Activated CD4-positive, alpha-beta T cell treated with anti-CD3 and anti-CD28 coated beads for 36 hours (primary cell): Measurements from ENCODE around the gene DIP2A. TPM values are rescaled to one million over a fixed set of nuclear protein-coding genes. Genes with fewer than 3 reads are reported as not detected.
"Not testable (repeated sequence)": the region's sequence is repeated elsewhere in the genome, so short reads cannot be mapped to it uniquely, and the experiment has no call there.

Experiments
- ATAC-seq: fragments of 200-7000 bp; cut with Tn5 transposase; one replicate; pipeline ENCODE4 v1.10.0; 2021; ENCODE audit warnings: mild to moderate bottlenecking, moderate library complexity
- CTCF ChIA-PET: fragments of 350-600 bp; sonication (Branson Sonifier 250); formaldehyde crosslinking; loops from one replicate; lab custom pipeline; 2021; ENCODE audit warnings: antibody characterized with exemption; lab: Charles Lee
- POLR2A ChIA-PET: fragments of 350-600 bp; sonication (Branson Sonifier 250); formaldehyde crosslinking; loops from one replicate; lab custom pipeline; 2021; ENCODE audit warnings: antibody characterized with exemption, inconsistent platforms; lab: Charles Lee
- DNase-seq: peaks from one replicate; pipeline ENCODE4 v3.0.0-alpha.2; 2020
- H3K27ac Mint-ChIP-seq: one replicate; pipeline ENCODE4 v1.8.0; 2021; ENCODE audit warnings: mixed read lengths
- H3K27me3 Mint-ChIP-seq: one replicate; pipeline ENCODE4 v1.8.0; 2021; ENCODE audit warnings: mixed read lengths
- H3K36me3 Mint-ChIP-seq: one replicate; pipeline ENCODE4 v1.8.0; 2021; ENCODE audit warnings: low read depth, mixed read lengths
- H3K4me1 Mint-ChIP-seq: one replicate; pipeline ENCODE4 v1.8.0; 2021; ENCODE audit warnings: mixed read lengths
- H3K4me3 Mint-ChIP-seq: one replicate; pipeline ENCODE4 v1.8.0; 2021; ENCODE audit warnings: mild to moderate bottlenecking, moderate library complexity, mixed read lengths
- H3K9me3 Mint-ChIP-seq: one replicate; pipeline ENCODE4 v1.8.0; 2021; ENCODE audit warnings: low read depth, mixed read lengths
- intact Hi-C, 2 experiments: fragments of 100-400 bp; cut with DNase I in 1 of 2; cut with micrococcal nuclease in 1 of 2; formaldehyde crosslinking; loops; one replicate each; pipeline versions ENCODE4 v1.14.2 to v1.15.1; 2022 to 2024; cut with DNase I, micrococcal nuclease
- total RNA-seq, 2 experiments: library from RNA; stranded (reverse); gene quantifications; one replicate each; pipeline ENCODE4 v1.2.3, GENCODE V29; 2021

The DIP2A gene
- total RNA-seq, 2 experiments from 2014 or later: 25.2 to 27.7 TPM

- Mint-ChIP-seq H3K9me3 (peaks cover 3% of the 10 kb centered on the region), H3K36me3 (peaks cover 64% of the 10 kb centered on the region), H3K27me3 (no peaks in the 10 kb centered on the region), H3K4me1 (peaks cover 21% of the 10 kb centered on the region), H3K27ac (no peak overlapping the region), H3K4me3 (no peak overlapping the region)
- intact Hi-C loops: no loop called here
- CTCF ChIA-PET: interaction anchor here (0.9 kb wide), 1 partner anchor 10 kb away, joined by 4 read pairs; no protein-coding TSS in a partner anchor
- DNase-seq: no peak
- POLR2A ChIA-PET: no interaction called here
- no peak for ATAC-seq
Observed at GRCh38 chr21:46570119-46570518, 111.4 kb downstream of the DIP2A start.

GRCh38 chr21:46570631-46571030 lies 111.9 kb downstream of the DIP2A start:
- H3K36me3 Mint-ChIP-seq: peaks cover 60% of the 10 kb centered on the region
- H3K27ac Mint-ChIP-seq: no peak overlapping the region
- no peak for DNase-seq
- intact Hi-C loops: no loop called here
- POLR2A ChIA-PET: no interaction called here
- peaks cover 3% of the 10 kb centered on the region for H3K9me3 Mint-ChIP-seq
- CTCF ChIA-PET: interaction anchor here (0.9 kb wide), 1 partner anchor 10 kb away, joined by 4 read pairs; no protein-coding TSS in a partner anchor
- peaks cover 26% of the 10 kb centered on the region for H3K4me1 Mint-ChIP-seq
- H3K27me3 Mint-ChIP-seq: no peaks in the 10 kb centered on the region
- H3K4me3 Mint-ChIP-seq: no peak overlapping the region
- ATAC-seq: no peak

- CTCF ChIA-PET: interaction anchor here (1.0 kb wide), 1 partner anchor 11 kb away, joined by 4 read pairs; no protein-coding TSS in a partner anchor
- Mint-ChIP-seq H3K36me3 (peaks cover 45% of the 10 kb centered on the region), H3K9me3 (peaks cover 3% of the 10 kb centered on the region)
Observed at GRCh38 chr21:46572850-46573249, 114.2 kb downstream of the DIP2A start.

GRCh38 chr21:46577786-46578185 lies 119.1 kb downstream of the DIP2A start:
- ATAC-seq, H3K27me3 Mint-ChIP-seq, H3K27ac Mint-ChIP-seq, H3K4me3 Mint-ChIP-seq, DNase-seq, POLR2A ChIA-PET, intact Hi-C loops: not testable (repeated sequence)
- H3K4me1 Mint-ChIP-seq: peaks cover 14% of the 10 kb centered on the region
- H3K9me3 Mint-ChIP-seq: peaks cover 23% of the 10 kb centered on the region
- H3K36me3 Mint-ChIP-seq: peaks cover 31% of the 10 kb centered on the region
- CTCF ChIA-PET: interaction anchor here (1.3 kb wide), 1 partner anchor 46 kb away, joined by 3 read pairs; no protein-coding TSS in a partner anchor

More at GRCh38 chr21:46572850-46573249, 114.2 kb downstream of the DIP2A start:
- H3K27me3 Mint-ChIP-seq: no peaks in the 10 kb centered on the region
- H3K27ac Mint-ChIP-seq: no peak overlapping the region
- DNase-seq: no peak
- H3K4me3 Mint-ChIP-seq: no peak overlapping the region
- no peak for ATAC-seq
- intact Hi-C loops: no loop called here
- peaks cover 18% of the 10 kb centered on the region for H3K4me1 Mint-ChIP-seq
- POLR2A ChIA-PET: no interaction called here

GRCh38 chr21:46579394-46579793 lies 120.7 kb downstream of the DIP2A start:
- CTCF ChIA-PET: interaction anchor here (0.6 to 1.4 kb wide), 3 partner anchors 9 to 931 kb away, joined by 3 read pairs; no protein-coding TSS in a partner anchor

GRCh38 chr21:46581780-46582307 lies 123.2 kb downstream of the DIP2A start:
- H3K9me3 Mint-ChIP-seq: peaks cover 33% of the 10 kb centered on the region
- ATAC-seq (no peak), DNase-seq (no peak)
- H3K27me3 Mint-ChIP-seq: no peaks in the 10 kb centered on the region
- CTCF ChIA-PET: interaction anchor here (0.8 to 1.0 kb wide), 2 partner anchors 10 to 40 kb away, joined by 3 read pairs; no protein-coding TSS in a partner anchor
- H3K36me3 Mint-ChIP-seq: peaks cover 27% of the 10 kb centered on the region
- POLR2A ChIA-PET: interaction anchor here (0.6 kb wide), 1 partner anchor 83 kb away, joined by 3 read pairs; no protein-coding TSS in a partner anchor
- H3K4me3 Mint-ChIP-seq: no peak overlapping the region
- no peaks in the 10 kb centered on the region for H3K4me1 Mint-ChIP-seq
- no peak overlapping the region for H3K27ac Mint-ChIP-seq
- intact Hi-C loops: no loop called here

More at GRCh38 chr21:46579394-46579793, 120.7 kb downstream of the DIP2A start:
- Mint-ChIP-seq H3K4me1 (peaks cover 13% of the 10 kb centered on the region), H3K36me3 (peaks cover 26% of the 10 kb centered on the region), H3K9me3 (peaks cover 23% of the 10 kb centered on the region)
- H3K27me3 Mint-ChIP-seq, intact Hi-C loops, H3K4me3 Mint-ChIP-seq, POLR2A ChIA-PET, H3K27ac Mint-ChIP-seq, ATAC-seq, DNase-seq: not testable (repeated sequence)

- intact Hi-C loops: no loop called here
- no peak for ATAC-seq
- Mint-ChIP-seq H3K27me3 (no peaks in the 10 kb centered on the region), H3K9me3 (peaks cover 34% of the 10 kb centered on the region), H3K36me3 (peaks cover 14% of the 10 kb centered on the region), H3K27ac (no peak overlapping the region), H3K4me3 (no peak overlapping the region), H3K4me1 (peaks cover 10% of the 10 kb centered on the region)
- DNase-seq: no peak
- CTCF ChIA-PET: interaction anchor here (0.9 to 1.3 kb wide), 2 partner anchors 14 to 29 kb away, joined by 3 to 4 read pairs; no protein-coding TSS in a partner anchor
- POLR2A ChIA-PET: interaction anchor here (0.6 kb wide), 1 partner anchor 15 kb away, joined by 4 read pairs; no protein-coding TSS in a partner anchor
Observed at GRCh38 chr21:46585191-46585953, 126.7 kb downstream of the DIP2A start.

GRCh38 chr21:46594276-46594675 lies 135.6 kb downstream of the DIP2A start:
- Mint-ChIP-seq H3K27ac (no peak overlapping the region), H3K4me1 (peaks cover 4% of the 10 kb centered on the region), H3K27me3 (no peaks in the 10 kb centered on the region), H3K9me3 (peaks cover 25% of the 10 kb centered on the region), H3K36me3 (peaks cover 5% of the 10 kb centered on the region), H3K4me3 (no peak overlapping the region)
- intact Hi-C loops: no loop called here
- ATAC-seq (no peak), DNase-seq (no peak)
- ChIA-PET POLR2A (no interaction called here), CTCF (interaction anchor here (2.2 kb wide), 1 partner anchor 14 kb away, joined by 6 read pairs; no protein-coding TSS in a partner anchor)

GRCh38 chr21:46596201-46596600 lies 137.5 kb downstream of the DIP2A start:
- Mint-ChIP-seq H3K36me3 (peaks cover 5% of the 10 kb centered on the region), H3K4me1 (peaks cover 12% of the 10 kb centered on the region), H3K27me3 (no peaks in the 10 kb centered on the region), H3K9me3 (peaks cover 14% of the 10 kb centered on the region), H3K4me3 (no peak overlapping the region), H3K27ac (no peak overlapping the region)
- ATAC-seq (no peak), DNase-seq (no peak)
- intact Hi-C loops: no loop called here
- CTCF ChIA-PET: no interaction called here
- POLR2A ChIA-PET: no interaction called here

GRCh38 chr21:46597031-46597430 lies 138.3 kb downstream of the DIP2A start:
- H3K4me1 Mint-ChIP-seq: peaks cover 12% of the 10 kb centered on the region
- intact Hi-C loops: no loop called here
- no peak overlapping the region for H3K27ac Mint-ChIP-seq
- ChIA-PET POLR2A (no interaction called here), CTCF (no interaction called here)
- no peak overlapping the region for H3K4me3 Mint-ChIP-seq
- ATAC-seq: no peak
- no peak for DNase-seq
- H3K9me3 Mint-ChIP-seq: peaks cover 11% of the 10 kb centered on the region
- peaks cover 5% of the 10 kb centered on the region for H3K36me3 Mint-ChIP-seq
- H3K27me3 Mint-ChIP-seq: no peaks in the 10 kb centered on the region

GRCh38 chr21:46597896-46598343 lies 139.2 kb downstream of the DIP2A start:
- Mint-ChIP-seq H3K4me1 (peaks cover 12% of the 10 kb centered on the region), H3K36me3 (peaks cover 5% of the 10 kb centered on the region), H3K4me3 (no peak overlapping the region), H3K27me3 (no peaks in the 10 kb centered on the region), H3K27ac (no peak overlapping the region), H3K9me3 (peaks cover 6% of the 10 kb centered on the region)
- DNase-seq: no peak
- CTCF ChIA-PET: no interaction called here
- no peak for ATAC-seq
- POLR2A ChIA-PET: no interaction called here
- intact Hi-C loops: no loop called here
